Measurements from ENCODE around the gene LONP1.
"Not testable (repeated sequence)": the region's sequence is repeated elsewhere in the genome, so short reads cannot be mapped to it uniquely, and the experiment has no call there.

The LONP1 gene

GRCh38 chr19:5711025-5711424 lies 8.9 kb downstream of the LONP1 start:
- DNase-seq = no peak

GRCh38 chr19:5707576-5708575 lies 12.1 kb downstream of the LONP1 start:
- DNase-seq = no peak

GRCh38 chr19:5706876-5707573 lies 12.9 kb downstream of the LONP1 start:
- DNase-seq = no peak

GRCh38 chr19:5705552-5705951 lies 14.4 kb downstream of the LONP1 start:
- DNase-seq = no peak

- no peak for DNase-seq
Observed at GRCh38 chr19:5703819-5704818, 15.8 kb downstream of the LONP1 start.

- DNase-seq = not testable (repeated sequence)
Observed at GRCh38 chr19:5702053-5702410, 17.9 kb downstream of the LONP1 start.

GRCh38 chr19:5700455-5701092 lies 19.4 kb downstream of the LONP1 start:
- no peak for DNase-seq

- no peak for DNase-seq
Observed at GRCh38 chr19:5698635-5699422, 21.1 kb downstream of the LONP1 start.

GRCh38 chr19:5697890-5698634 lies 21.9 kb downstream of the LONP1 start:
- DNase-seq = no peak

GRCh38 chr19:5697022-5697889 lies 22.7 kb downstream of the LONP1 start:
- DNase-seq = no peak

- DNase-seq = no peak
Observed at GRCh38 chr19:5696196-5697021, 23.5 kb downstream of the LONP1 start.

GRCh38 chr19:5695649-5696195 lies 24.2 kb downstream of the LONP1 start:
- DNase-seq = no peak

GRCh38 chr19:5694956-5695648 lies 24.8 kb downstream of the LONP1 start:
- DNase-seq = no peak

- no peak for DNase-seq
Observed at GRCh38 chr19:5694167-5694955, 25.6 kb downstream of the LONP1 start.

GRCh38 chr19:5693195-5694166 lies 26.5 kb downstream of the LONP1 start:
- DNase-seq = no peak

Measured in NCI-H1417 (cell line).